ENCODE data around the gene ODAD2.

ODAD2 gene

GRCh38 chr10:27815846-27816245 lies 183.0 kb downstream of the ODAD2 start:
- H3K4me3 ChIP-seq (ENCODE audit: low read depth, low read length) = no peak overlapping the region
- DNase-seq (ENCODE audit: low read depth) = no peak
- no peak for TF ChIP-seq CTCF (IDR thresholded peaks at IDR 0.05; ENCODE audit: low read depth, low read length, missing control alignments)
- in situ Hi-C loops (cut with HindIII; ENCODE audit: low sequenced_read_pairs) = no loop called here

GRCh38 chr10:27815261-27815660 lies 183.6 kb downstream of the ODAD2 start:
- H3K4me3 ChIP-seq (ENCODE audit: low read depth, low read length) = no peak overlapping the region
- in situ Hi-C loops (cut with HindIII; ENCODE audit: low sequenced_read_pairs) = no loop called here
- no peak for DNase-seq (ENCODE audit: low read depth)
- TF ChIP-seq CTCF (IDR thresholded peaks at IDR 0.05; ENCODE audit: low read depth, low read length, missing control alignments) = no peak

- no peak for DNase-seq (ENCODE audit: low read depth)
- TF ChIP-seq CTCF (IDR thresholded peaks at IDR 0.05; ENCODE audit: low read depth, low read length, missing control alignments) = no peak
- in situ Hi-C loops (cut with HindIII; ENCODE audit: low sequenced_read_pairs) = no loop called here
- no peak overlapping the region for H3K4me3 ChIP-seq (ENCODE audit: low read depth, low read length)
Measured at GRCh38 chr10:27805180-27805579, 193.7 kb downstream of the ODAD2 start.

GRCh38 chr10:27804136-27804535 lies 194.7 kb downstream of the ODAD2 start:
- no peak for TF ChIP-seq CTCF (IDR thresholded peaks at IDR 0.05; ENCODE audit: low read depth, low read length, missing control alignments)
- in situ Hi-C loops (cut with HindIII; ENCODE audit: low sequenced_read_pairs) = no loop called here
- no peak overlapping the region for H3K4me3 ChIP-seq (ENCODE audit: low read depth, low read length)
- DNase-seq (ENCODE audit: low read depth) = no peak

- TF ChIP-seq CTCF (IDR thresholded peaks at IDR 0.05; ENCODE audit: low read depth, low read length, missing control alignments) = no peak
- no peak overlapping the region for H3K4me3 ChIP-seq (ENCODE audit: low read depth, low read length)
- in situ Hi-C loops (cut with HindIII; ENCODE audit: low sequenced_read_pairs) = no loop called here
- DNase-seq (ENCODE audit: low read depth) = no peak
Measured at GRCh38 chr10:27801171-27801785, 197.6 kb downstream of the ODAD2 start.

GRCh38 chr10:27799046-27799445 lies 199.8 kb downstream of the ODAD2 start:
- in situ Hi-C loops (cut with HindIII; ENCODE audit: low sequenced_read_pairs) = no loop called here
- DNase-seq (ENCODE audit: low read depth) = no peak
- TF ChIP-seq CTCF (IDR thresholded peaks at IDR 0.05; ENCODE audit: low read depth, low read length, missing control alignments) = no peak
- H3K4me3 ChIP-seq (ENCODE audit: low read depth, low read length) = no peak overlapping the region
